HG03064 (cell line): ENCODE results near the gene KRTAP4-7.
"Not testable (repeated sequence)": the region's sequence is repeated elsewhere in the genome, so short reads cannot be mapped to it uniquely, and the experiment has no call there.

Experiments used
- ATAC-seq: cut with Tn5 transposase; IDR thresholded peaks from one replicate; pipeline ENCODE4 v1.9.1; 2021; ENCODE audit warnings: low read depth; ENCODE audit not compliant: unreplicated experiment

KRTAP4-7 gene

DNA sequence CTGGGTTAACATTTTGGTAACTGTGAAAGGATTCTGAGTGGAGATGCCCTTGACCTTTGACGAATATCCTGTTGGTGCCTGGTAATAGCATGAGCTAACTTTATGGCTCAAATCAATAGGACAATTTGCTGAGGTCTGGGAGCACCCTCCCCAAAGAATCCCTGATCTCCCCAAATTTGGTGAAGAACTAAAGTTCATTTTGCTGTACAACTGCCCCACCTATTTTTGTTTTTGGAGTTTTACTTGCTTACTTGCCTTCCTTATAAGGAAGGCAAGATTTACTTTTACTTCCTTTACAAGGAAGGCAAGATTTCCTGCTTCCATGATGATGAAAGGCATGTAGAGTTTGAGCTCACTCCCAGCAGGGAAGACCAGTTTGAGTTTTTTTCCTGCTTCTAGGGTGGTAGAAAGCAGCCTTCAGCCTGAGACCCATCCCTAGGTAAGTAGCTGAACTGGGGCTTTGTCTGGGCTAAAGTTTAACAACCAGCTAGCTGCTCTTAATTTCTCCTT, 24.0 kb downstream of the KRTAP4-7 start:
- no peak for ATAC-seq

DNA sequence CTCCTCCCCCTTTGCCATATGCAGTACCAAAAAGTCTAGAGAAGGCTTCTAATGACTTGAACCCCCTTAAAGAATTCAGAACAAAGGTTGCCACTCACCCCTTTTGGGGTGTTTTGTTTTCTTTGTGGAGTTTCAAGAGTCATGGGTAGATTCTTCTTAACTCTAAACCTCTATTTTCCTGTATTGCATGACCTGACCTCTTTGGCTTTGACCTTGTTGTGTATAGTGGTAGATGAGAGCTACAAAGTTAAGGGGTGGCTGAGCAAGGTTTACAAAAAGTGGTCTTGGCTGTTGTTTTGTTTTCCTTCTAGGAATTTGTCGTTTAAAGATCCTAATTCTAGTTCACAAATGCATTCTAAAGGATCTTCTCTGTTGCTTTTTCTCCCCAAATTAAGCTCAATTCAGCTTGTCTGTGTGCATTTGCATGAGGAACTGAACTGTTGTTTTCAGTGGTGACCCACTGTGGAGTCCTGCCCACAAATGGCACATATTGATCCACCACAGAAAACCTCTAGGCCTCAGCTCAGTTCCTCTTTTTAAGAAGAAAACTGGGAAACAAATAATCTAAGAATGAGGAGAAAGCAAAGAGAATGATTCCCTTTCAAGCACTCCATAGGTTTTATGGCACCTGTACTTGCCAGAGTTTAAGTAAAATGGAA, 24.9 kb downstream of the KRTAP4-7 start:
- ATAC-seq: not testable (repeated sequence)

DNA sequence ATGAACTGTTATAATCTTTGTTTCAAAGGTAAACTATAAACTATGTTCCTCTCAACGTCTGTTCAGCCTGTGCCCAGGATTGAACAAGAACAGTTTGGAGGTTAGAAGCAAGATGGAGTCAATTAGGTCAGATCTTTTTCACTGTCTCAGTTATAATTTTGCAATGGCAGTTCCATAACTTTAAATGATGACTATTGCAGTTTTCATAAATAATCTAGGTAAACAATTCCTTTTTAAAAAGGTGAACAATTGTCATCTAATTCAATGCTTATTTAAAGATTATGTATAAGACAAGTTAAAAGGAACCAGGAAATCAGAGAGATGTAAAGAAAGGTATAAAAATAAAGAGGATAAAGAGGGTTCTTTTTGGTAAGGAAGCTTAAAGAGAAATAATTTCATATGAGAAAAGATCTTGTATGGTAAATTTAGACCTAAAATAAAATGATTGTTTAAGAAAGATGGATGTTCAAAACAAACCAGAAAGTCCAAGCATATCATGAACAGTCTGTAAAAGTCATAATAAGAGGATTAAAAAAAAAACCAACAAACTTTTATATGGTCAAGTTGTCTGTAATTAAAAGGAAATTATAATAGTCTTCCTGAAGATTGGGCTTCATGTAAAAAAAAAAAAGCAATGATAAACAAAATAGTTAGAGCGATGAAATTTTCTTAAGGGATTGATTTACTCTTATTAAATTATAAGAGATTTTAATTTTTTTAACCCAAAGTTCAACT, 27.4 kb downstream of the KRTAP4-7 start:
- no peak for ATAC-seq

DNA sequence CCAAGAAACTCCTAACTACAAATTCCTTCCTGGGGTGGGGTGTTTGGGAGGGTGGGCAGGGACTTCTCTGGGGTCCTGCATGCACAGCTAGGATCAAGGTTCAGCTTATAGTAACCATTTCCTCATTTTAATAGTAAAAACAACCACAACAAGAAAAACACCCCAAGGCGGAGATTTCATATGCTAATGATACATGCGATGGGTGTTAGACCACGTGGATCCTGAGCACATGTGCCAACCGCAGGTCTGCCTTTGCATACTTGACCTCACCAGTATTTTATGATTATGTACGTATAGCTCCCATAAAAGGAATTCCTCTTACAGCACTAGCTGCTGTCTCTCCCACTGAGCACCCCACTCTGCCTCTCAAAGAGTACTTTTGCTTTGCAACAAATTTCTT, 32.3 kb downstream of the KRTAP4-7 start:
- no peak for ATAC-seq

DNA sequence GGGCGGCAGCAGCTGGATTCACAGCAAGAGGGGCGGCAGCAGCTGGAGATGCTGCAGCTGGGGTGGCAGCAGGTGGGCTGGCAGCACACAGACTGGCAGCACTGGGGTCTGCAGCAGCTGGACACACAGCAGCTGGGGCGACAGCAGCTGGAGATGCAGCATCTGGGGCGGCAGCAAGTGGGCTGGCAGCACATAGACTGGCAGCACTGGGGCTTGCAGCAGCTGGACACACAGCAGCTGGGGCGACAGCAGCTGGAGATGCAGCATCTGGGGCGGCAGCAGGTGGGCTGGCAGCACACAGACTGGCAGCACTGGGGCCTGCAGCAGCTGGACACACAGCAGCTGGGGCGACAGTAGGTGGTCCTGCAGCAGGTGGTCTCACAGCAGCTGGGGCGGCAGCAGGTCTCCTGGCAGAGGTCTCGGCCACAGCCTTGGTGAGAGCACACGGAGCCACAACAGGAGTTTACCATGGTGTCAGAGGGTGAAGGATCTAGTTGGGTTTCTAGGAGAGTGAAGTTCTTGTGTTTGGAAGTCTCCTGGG, 34.0 kb downstream of the KRTAP4-7 start, which contains the start of gene KRTAP4-11:
Gene KRTAP4-11, minus strand, starts transcription at position 528 of the 541 bp plus-strand sequence. Its CDS starts 58 bp downstream, at position 470.
- not testable (repeated sequence) for ATAC-seq

DNA sequence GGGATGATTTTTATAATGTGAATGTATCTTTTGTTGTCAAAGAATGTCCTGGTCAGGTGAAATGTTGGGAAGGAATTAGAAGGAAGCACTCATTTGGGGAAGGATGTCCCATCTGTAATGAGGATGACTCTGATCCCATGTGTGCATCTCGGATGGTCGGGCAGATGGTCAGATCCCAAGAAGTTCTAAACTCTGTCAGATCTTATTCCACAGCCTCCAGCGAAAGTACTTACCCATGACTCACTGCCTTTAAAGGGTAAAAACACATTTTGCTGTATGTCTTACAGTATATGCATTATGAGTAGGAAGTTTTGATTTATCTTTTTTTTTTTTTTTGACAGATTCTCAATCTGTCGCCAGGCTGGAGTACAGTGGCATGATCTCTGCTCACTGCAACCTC, 34.8 kb downstream of the KRTAP4-7 start:
- no peak for ATAC-seq

DNA sequence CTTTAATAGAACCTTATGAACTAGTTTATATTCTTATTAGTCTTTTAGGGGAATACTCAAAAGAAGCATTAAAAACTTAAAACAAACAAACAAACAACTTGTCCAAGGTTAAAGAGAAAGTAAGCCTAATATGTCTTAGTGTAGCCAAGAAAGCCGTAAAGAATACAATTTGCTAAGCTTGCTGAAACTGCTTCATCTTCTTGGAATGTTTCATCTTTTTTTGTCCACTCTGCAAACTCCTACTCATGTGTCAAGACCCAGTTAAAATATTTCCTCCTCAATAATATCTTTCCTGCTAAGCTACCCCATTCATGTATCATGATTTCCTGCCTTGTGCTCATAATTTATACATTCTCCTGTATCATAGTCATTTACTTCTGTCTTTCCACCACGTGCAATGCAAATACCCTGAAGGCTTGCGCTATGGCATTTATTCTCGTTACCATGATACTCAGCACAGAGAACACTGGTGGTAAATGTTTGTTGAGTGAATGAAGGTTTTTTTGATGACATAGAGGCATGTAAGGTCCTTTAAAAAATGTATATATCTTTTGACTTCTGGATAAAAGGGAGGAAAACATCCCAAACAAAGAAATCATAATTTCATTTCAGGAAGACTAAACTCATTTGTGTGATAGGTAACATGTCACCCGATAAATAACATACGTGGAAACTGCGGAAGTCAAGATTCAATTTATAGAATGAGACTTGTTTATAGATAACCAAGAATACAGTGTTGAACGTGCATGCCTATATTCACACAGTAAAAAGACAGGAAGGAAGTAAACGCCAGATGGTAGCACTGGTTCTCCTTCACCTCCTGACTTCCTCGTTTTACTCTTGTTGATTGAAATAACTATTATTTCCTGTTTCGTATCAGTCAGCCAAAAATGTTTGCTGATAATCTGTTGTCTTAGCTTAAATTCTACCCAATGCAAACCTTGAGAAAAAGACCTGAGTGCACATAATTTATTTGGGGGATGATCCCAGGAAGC, 36.0 kb downstream of the KRTAP4-7 start:
- not testable (repeated sequence) for ATAC-seq

DNA sequence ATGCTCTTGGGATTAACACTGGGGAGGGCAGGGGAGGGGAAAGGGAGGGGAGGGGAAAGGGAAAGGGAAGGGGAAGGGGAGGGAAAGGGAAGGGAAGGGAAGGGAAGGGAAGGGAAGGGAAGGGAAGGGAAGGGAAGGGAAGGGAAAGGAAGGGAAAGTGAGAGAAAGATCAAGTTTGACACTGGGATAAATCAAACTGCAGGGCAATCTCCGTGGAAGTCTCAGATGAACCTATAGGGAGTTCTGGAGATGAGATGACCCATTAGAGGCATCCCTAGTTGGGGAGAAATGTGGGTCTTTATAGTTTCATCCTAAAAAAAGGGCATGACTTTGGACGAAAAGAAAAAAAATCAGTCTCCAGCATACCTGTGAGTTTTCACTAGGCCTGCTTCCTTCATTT, 37.8 kb downstream of the KRTAP4-7 start:
- no peak for ATAC-seq

DNA sequence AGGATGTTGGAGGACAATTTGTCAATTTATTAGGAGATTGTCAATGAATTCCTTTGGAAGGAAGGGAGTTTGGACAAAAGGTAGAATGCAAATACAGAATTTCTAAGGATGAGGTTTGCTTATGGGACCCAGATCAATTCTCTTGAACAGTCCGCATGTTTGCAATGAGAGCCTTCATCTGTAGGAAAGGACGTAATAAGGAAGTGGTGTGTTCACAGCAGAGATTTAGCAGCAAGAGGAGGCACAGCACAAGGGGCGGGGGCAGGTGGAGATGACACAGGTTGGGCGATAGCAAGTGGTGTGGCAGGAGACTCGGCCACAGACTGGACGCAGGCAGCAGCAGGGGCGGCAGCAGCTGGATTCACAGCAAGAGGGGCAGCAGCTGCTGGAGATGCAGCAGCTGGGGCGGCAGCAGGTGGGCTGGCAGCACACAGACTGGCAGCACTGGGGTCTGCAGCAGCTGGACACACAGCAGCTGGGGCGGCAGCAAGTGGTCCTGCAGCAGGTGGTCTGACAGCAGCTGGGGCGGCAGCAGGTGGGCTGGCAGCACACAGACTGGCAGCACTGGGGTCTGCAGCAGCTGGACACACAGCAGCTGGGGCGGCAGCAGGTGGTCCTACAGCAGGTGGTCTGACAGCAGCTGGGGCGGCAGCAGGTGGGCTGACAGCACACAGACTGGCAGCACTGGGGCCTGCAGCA, 39.5 kb downstream of the KRTAP4-7 start:
- ATAC-seq: not testable (repeated sequence)

DNA sequence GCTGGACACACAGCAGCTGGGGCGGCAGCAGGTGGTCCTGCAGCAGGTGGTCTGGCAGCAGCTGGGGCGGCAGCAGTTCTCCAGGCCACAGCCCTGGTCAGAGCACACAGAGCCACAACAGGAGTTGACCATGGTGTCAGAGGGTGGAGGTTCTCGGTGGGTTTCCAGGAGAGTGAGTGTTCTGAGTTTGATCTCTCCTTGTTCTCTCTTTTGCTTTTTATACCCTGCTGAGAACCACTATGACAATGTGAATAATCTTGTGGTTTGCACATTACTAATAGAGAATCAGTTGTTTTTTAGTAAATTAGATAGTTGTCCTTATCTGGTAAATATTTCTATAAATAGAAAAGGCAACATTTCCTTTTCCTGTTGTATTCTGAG, 40.0 kb downstream of the KRTAP4-7 start, which contains the start of gene KRTAP4-12:
Gene KRTAP4-12, minus strand, starts transcription at position 192 of the 381 bp plus-strand sequence. Its CDS starts 60 bp downstream, at position 132.
- ATAC-seq: not testable (repeated sequence)

DNA sequence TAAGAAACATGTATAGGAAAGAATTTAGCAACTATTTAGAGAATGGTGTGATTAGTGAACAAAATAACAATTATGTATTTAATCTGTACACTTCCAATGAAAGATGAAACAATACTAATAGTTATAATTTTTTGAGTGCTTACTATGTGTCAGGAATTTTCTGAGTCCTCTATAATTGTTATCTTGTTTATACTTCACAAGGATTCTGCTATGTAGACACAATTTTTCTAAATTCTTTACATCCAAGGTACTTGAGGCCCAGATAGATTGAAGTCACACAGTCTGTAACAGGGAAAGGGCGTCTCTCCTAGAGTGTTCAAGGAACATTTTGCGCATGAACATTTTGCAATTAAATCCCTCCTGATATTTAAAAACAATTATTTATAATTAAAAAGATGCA, 41.1 kb downstream of the KRTAP4-7 start:
- ATAC-seq: no peak

DNA sequence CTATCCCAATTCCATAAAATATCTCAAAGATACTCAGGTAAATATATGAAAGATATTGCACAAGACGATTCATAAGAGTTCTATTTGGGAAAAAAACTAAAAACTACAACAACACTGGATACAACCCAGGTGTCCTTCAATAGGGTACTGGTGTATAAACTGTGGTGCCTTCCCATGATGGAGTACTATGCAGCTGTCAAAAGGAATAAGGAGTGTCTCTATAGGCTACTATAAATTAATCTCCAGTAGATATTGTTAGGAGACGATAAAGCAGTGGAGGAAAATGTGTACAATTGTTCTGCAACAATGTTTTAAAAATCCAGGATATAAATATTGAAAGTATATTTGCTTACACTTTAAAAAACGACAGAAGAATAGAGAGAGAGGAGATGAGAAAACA, 42.5 kb downstream of the KRTAP4-7 start:
- no peak for ATAC-seq

DNA sequence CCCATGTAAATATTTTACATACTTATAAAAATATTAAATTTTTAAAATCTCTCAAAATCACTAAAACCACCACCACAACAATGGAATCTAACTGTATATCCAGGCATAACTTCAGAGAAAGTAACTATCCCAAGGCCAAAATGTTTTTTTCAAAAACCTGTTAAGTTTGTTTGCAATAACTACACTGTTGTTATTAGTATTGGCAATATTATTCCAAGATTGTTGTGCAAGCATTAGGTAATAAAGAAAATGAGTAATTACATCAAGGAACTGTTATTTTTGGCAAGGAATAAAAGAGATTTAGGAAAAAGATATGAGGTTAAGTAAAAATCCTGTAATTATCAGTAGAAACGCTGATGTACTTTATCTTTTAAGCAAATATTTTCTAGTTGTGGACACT, 43.4 kb downstream of the KRTAP4-7 start:
- ATAC-seq: no peak

DNA sequence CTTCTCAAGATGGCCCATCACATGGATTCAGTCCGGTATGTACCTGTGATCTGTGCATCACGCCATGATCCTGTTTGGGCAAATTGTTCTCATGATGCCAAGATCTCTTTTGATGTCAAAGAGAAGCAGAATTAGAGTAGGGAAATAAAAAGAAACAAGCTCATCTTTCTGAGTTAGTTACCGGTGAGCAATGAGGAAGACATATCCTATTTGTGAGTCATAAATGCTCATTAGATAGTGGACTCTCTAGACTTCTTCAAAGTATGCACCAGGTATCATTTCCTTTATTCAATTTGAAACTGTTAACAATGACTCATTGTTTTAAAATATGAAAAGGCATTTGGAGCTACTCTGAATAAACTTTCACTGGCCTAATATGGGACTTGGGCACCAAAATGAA, 48.0 kb downstream of the KRTAP4-7 start:
- ATAC-seq: no peak

DNA sequence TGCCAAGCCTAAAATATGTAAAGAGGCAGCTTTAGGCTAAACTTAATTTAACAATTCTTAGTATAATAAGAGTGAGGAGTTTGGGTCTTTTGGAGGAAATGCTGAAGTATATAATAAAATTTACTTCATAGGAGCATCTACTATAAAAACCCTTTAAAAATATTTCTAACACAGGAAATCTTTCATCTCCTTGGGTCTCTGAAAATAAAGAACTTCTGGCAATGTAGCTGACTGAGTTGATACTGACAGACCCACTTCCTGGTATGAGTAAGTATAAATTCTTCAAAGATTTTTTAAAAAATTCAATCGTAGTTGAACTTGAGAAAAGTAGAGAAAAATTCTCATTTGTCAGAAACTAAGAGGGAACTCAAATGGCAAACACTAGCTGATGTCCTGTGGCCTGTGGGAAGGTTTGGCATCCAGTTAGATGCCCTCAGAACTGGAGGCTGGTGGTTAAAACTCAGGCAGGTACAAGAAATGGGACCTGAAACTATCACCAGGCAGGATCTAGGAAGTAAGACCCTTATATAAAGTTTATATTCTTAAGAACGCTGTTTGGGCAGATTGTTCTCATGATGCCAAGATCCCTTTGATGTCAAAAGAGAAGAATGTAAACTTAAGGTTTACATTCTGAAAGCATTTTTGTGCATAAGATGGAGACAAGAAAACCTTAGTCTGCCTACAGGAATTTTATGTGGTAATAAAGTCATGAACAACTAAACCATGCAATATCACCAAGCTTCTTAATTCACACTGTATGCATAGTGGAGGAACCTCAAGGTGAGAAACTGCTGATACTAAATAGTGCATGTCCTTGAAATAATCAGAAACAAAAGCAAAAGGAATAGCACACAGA, 50.2 kb downstream of the KRTAP4-7 start:
- ATAC-seq: no peak
